ENCODE data around the gene ARHGAP26.

ARHGAP26 gene

GRCh38 chr5:142969186-142969585 lies 199.0 kb downstream of the ARHGAP26 start:
- Histone ChIP-seq H3K79me2 (ENCODE audit: insufficient read depth, low read length) (no peaks in the 10 kb centered on the region), H3K27ac (ENCODE audit: low read depth, low read length, poor library complexity, severe bottlenecking) (no peak overlapping the region), H3K27me3 (ENCODE audit: insufficient read depth, low read length) (no peaks in the 10 kb centered on the region), H3K9me2 (ENCODE audit: low read depth, low read length) (no peaks in the 10 kb centered on the region), H3K4me3 (ENCODE audit: low read depth, low read length, poor library complexity, severe bottlenecking) (no peak overlapping the region), H4K20me1 (ENCODE audit: insufficient read depth, low read length) (no peaks in the 10 kb centered on the region), H3K9me3 (ENCODE audit: low read length) (no peaks in the 10 kb centered on the region), H3F3A (ENCODE audit: insufficient read depth, low read length) (no peaks in the 10 kb centered on the region), H2AFZ (ENCODE audit: low read length) (no peak overlapping the region), H3K4me1 (ENCODE audit: insufficient read depth, low read length, severe bottlenecking) (peaks cover 4% of the 10 kb centered on the region), H3K4me2 (ENCODE audit: low read length) (no peak overlapping the region), H3K36me3 (ENCODE audit: insufficient read depth, low read length) (no peaks in the 10 kb centered on the region), H3K9ac (ENCODE audit: low read length) (no peak overlapping the region)
- TF ChIP-seq CTCF (IDR thresholded peaks at IDR 0.05; ENCODE audit: low read length) (no peak), EZH2 (IDR thresholded peaks at IDR 0.05; ENCODE audit: borderline replicate concordance, low read length) (no peak)

GRCh38 chr5:142969624-142970439 lies 199.7 kb downstream of the ARHGAP26 start:
- H2AFZ ChIP-seq (ENCODE audit: low read length), result no peak overlapping the region
- peaks cover 4% of the 10 kb centered on the region for H3K4me1 ChIP-seq (ENCODE audit: insufficient read depth, low read length, severe bottlenecking)
- no peak overlapping the region for H3K27ac ChIP-seq (ENCODE audit: low read depth, low read length, poor library complexity, severe bottlenecking)
- no peaks in the 10 kb centered on the region for H3K79me2 ChIP-seq (ENCODE audit: insufficient read depth, low read length)
- H3K36me3 ChIP-seq (ENCODE audit: insufficient read depth, low read length), result no peaks in the 10 kb centered on the region
- H4K20me1 ChIP-seq (ENCODE audit: insufficient read depth, low read length), result no peaks in the 10 kb centered on the region
- H3K9me2 ChIP-seq (ENCODE audit: low read depth, low read length), result no peaks in the 10 kb centered on the region
- H3K9ac ChIP-seq (ENCODE audit: low read length), result no peak overlapping the region
- H3F3A ChIP-seq (ENCODE audit: insufficient read depth, low read length), result no peaks in the 10 kb centered on the region
- TF ChIP-seq EZH2 (IDR thresholded peaks at IDR 0.05; ENCODE audit: borderline replicate concordance, low read length), result no peak
- no peak for TF ChIP-seq CTCF (IDR thresholded peaks at IDR 0.05; ENCODE audit: low read length)
- H3K4me2 ChIP-seq (ENCODE audit: low read length), result no peak overlapping the region
- H3K4me3 ChIP-seq (ENCODE audit: low read depth, low read length, poor library complexity, severe bottlenecking), result no peak overlapping the region
- H3K27me3 ChIP-seq (ENCODE audit: insufficient read depth, low read length), result no peaks in the 10 kb centered on the region
- no peaks in the 10 kb centered on the region for H3K9me3 ChIP-seq (ENCODE audit: low read length)

- Histone ChIP-seq H3K27me3 (ENCODE audit: insufficient read depth, low read length) (no peaks in the 10 kb centered on the region), H3K9me2 (ENCODE audit: low read depth, low read length) (no peaks in the 10 kb centered on the region), H3K4me3 (ENCODE audit: low read depth, low read length, poor library complexity, severe bottlenecking) (no peak overlapping the region), H3K4me1 (ENCODE audit: insufficient read depth, low read length, severe bottlenecking) (peaks cover 4% of the 10 kb centered on the region), H4K20me1 (ENCODE audit: insufficient read depth, low read length) (no peaks in the 10 kb centered on the region), H3K9me3 (ENCODE audit: low read length) (no peaks in the 10 kb centered on the region), H3K36me3 (ENCODE audit: insufficient read depth, low read length) (no peaks in the 10 kb centered on the region), H3F3A (ENCODE audit: insufficient read depth, low read length) (no peaks in the 10 kb centered on the region), H3K27ac (ENCODE audit: low read depth, low read length, poor library complexity, severe bottlenecking) (no peak overlapping the region), H2AFZ (ENCODE audit: low read length) (no peak overlapping the region), H3K9ac (ENCODE audit: low read length) (no peak overlapping the region), H3K79me2 (ENCODE audit: insufficient read depth, low read length) (no peaks in the 10 kb centered on the region), H3K4me2 (ENCODE audit: low read length) (no peak overlapping the region)
- no peak for TF ChIP-seq CTCF (IDR thresholded peaks at IDR 0.05; ENCODE audit: low read length)
- TF ChIP-seq EZH2 (IDR thresholded peaks at IDR 0.05; ENCODE audit: borderline replicate concordance, low read length), result no peak
Observed at GRCh38 chr5:142970440-142971030, 200.4 kb downstream of the ARHGAP26 start.
